Sigmoid colon (tissue), 4 donors: ENCODE measurements around the gene SPATA2L.

Experiments used
- EP300 ChIP-seq, 4 donors: sonication (generic); formaldehyde crosslinking; IDR thresholded peaks; one replicate each; pipeline ENCODE4 v1.6.1; 2017; ENCODE audit warnings: antibody characterized with exemption in 4 of 4
- POLR2A ChIP-seq, 2 donors: fragments of 450-650 bp; IDR thresholded peaks; one replicate each; pipeline ENCODE4 v1.6.1; 2016; ENCODE audit warnings: antibody characterized with exemption in 2 of 2, mild to moderate bottlenecking in 2 of 2, moderate library complexity in 2 of 2
- POLR2AphosphoS5 ChIP-seq, 4 donors: sonication (generic); formaldehyde crosslinking; IDR thresholded peaks; one replicate each; pipeline ENCODE4 v1.6.1; 2017; ENCODE audit warnings: antibody characterized with exemption in 4 of 4
- TF ChIP-seq, protein P1 (sequence below), 4 experiments: fragments of 450-650 bp in 3 of 4; fragments of 200-600 bp in 1 of 4; IDR thresholded peaks; one replicate each; pipeline ENCODE4 v1.5.1; 2016 to 2019; ENCODE audit warnings: antibody characterized with exemption in 4 of 4, mild to moderate bottlenecking in 3 of 4, moderate library complexity in 2 of 4

DNA sequence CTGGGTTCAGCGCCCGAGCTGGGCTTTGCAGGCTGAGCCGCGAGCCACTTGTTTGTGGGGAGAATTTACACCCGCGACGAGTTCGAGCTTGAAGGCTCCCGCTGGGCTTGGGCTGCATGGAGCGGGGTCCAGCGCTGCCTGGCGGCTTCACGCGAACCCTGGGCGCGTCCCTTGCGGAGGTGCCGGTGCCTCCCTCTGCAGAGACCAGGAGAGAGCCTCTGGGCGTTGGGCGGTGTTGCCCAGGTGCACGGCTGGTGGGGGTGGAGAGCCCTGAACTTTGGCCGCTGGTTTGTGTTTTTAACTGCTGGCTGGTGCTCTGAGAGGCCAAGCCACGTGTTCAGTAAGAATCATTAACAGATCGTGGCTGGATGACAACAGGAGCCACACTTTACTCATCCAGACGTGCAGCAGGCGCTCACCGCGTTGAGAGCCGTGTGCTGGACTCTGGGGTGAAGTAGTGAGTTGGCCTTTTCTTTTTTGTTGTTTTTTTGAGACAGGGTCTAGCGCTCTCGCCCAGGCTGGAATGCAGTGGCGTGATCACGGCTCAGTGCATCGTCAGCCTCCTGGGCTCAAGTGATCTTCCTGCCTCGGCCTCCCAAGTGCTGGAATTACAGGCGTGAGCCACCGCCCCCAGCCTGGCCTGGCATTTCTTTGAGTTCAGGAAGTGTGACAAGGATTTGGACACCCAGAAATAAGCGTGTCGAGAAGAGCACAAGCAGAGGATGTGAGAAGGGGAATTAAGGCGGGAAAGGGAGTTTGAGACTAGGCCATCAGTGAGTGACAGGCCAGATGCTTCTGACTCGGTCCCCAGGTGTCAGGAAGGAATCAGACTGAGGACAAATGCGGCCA, 14.2 kb downstream of the SPATA2L start:
- TF ChIP-seq, protein P1, sequence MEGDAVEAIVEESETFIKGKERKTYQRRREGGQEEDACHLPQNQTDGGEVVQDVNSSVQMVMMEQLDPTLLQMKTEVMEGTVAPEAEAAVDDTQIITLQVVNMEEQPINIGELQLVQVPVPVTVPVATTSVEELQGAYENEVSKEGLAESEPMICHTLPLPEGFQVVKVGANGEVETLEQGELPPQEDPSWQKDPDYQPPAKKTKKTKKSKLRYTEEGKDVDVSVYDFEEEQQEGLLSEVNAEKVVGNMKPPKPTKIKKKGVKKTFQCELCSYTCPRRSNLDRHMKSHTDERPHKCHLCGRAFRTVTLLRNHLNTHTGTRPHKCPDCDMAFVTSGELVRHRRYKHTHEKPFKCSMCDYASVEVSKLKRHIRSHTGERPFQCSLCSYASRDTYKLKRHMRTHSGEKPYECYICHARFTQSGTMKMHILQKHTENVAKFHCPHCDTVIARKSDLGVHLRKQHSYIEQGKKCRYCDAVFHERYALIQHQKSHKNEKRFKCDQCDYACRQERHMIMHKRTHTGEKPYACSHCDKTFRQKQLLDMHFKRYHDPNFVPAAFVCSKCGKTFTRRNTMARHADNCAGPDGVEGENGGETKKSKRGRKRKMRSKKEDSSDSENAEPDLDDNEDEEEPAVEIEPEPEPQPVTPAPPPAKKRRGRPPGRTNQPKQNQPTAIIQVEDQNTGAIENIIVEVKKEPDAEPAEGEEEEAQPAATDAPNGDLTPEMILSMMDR (IDR thresholded peaks at IDR 0.05), result no peak
- no peak for TF ChIP-seq POLR2A (IDR thresholded peaks at IDR 0.05)
- TF ChIP-seq EP300 (IDR thresholded peaks at IDR 0.05), result no peak
- TF ChIP-seq POLR2AphosphoS5 (IDR thresholded peaks at IDR 0.05), result no peak
